Fibroblast of lung (primary cell): ENCODE measurements around the gene APOD. TPM values are rescaled to one million over a fixed set of nuclear protein-coding genes. Genes with fewer than 3 reads are reported as not detected.
"Not testable (repeated sequence)": the region's sequence is repeated elsewhere in the genome, so short reads cannot be mapped to it uniquely, and the experiment has no call there.

Experiments
- DNase-seq, 2 donors: peaks; one replicate each; pipeline versions ENCODE4 v3.0.0 to v3.0.0-alpha.2; 2010; ENCODE audit warnings: low read depth in 2 of 2
- H2AFZ ChIP-seq: 2 replicates; pipeline ENCODE4 v1.5.1; 2012; ENCODE audit warnings: low read length, control low read depth, inconsistent platforms
- H3K27ac ChIP-seq: 2 replicates; pipeline ENCODE4 v1.5.1; 2011; ENCODE audit warnings: low read length, control low read depth; ENCODE audit not compliant: insufficient read depth
- H3K27me3 ChIP-seq: 2 replicates; pipeline ENCODE4 v1.5.1; 2011; ENCODE audit warnings: mild to moderate bottlenecking, low read length; ENCODE audit not compliant: control insufficient read depth, insufficient read depth
- H3K36me3 ChIP-seq: 2 replicates; pipeline ENCODE4 v1.5.1; 2011; ENCODE audit warnings: low read length; ENCODE audit not compliant: control insufficient read depth, insufficient read depth
- H3K4me1 ChIP-seq: 2 replicates; pipeline ENCODE4 v1.5.1; 2011; ENCODE audit warnings: low read length; ENCODE audit not compliant: control insufficient read depth, insufficient read depth; ENCODE audit errors: extremely low read depth
- H3K4me2 ChIP-seq: 2 replicates; pipeline ENCODE4 v1.5.1; 2011; ENCODE audit warnings: low read length, control low read depth; ENCODE audit not compliant: insufficient read depth; ENCODE audit errors: extremely low read depth
- H3K4me3 ChIP-seq, 4 experiments: fragments of 200-600 bp in 1 of 4; sonication (generic) in 1 of 4; replicated peaks in 1 of 4; 2 replicates each; pipeline ENCODE4 v1.5.1; 2011 to 2016; ENCODE audit warnings: low read length in 4 of 4, low read depth in 3 of 4, mild to moderate bottlenecking in 3 of 4, control low read depth in 2 of 4, inconsistent platforms in 1 of 4, mixed read lengths in 1 of 4; ENCODE audit not compliant: insufficient read depth in 1 of 4; ENCODE audit errors: control extremely low read depth in 1 of 4
- H3K79me2 ChIP-seq: 2 replicates; pipeline ENCODE4 v1.5.1; 2012; ENCODE audit warnings: mild to moderate bottlenecking, low read length, inconsistent platforms; ENCODE audit not compliant: control insufficient read depth, insufficient read depth
- H3K9ac ChIP-seq: 2 replicates; pipeline ENCODE4 v1.5.1; 2011; ENCODE audit warnings: mild to moderate bottlenecking, low read length, control low read depth; ENCODE audit not compliant: insufficient read depth
- H3K9me3 ChIP-seq: 2 replicates; pipeline ENCODE4 v1.5.1; 2012; ENCODE audit warnings: low read depth, low read length; ENCODE audit not compliant: control insufficient read depth, insufficient read depth
- H4K20me1 ChIP-seq: 2 replicates; pipeline ENCODE4 v1.5.1; 2011; ENCODE audit warnings: low read length; ENCODE audit not compliant: control insufficient read depth, insufficient read depth; ENCODE audit errors: extremely low read depth
- CTCF ChIP-seq, 2 donors: IDR thresholded peaks in 1 of 2; conservative IDR thresholded peaks in 1 of 2; 1 replicate in 1 of 2; 2 replicates in 1 of 2; pipeline ENCODE4 v1.5.1; 2011 to 2012; ENCODE audit warnings: low read length in 2 of 2, control low read depth in 1 of 2, inconsistent platforms in 1 of 2, low read depth in 1 of 2, mild to moderate bottlenecking in 1 of 2
- EZH2 ChIP-seq: IDR thresholded peaks from 2 replicates; pipeline ENCODE4 v1.5.1; 2012; ENCODE audit warnings: low read length, control low read depth, mild to moderate bottlenecking; ENCODE audit errors: missing control alignments
- polyA plus RNA-seq, 2 donors: library from polyadenylated mRNA; depleted of rRNA in 1 of 2; stranded (reverse) in 1 of 2; unstranded in 1 of 2; fragments of >200 nt; gene quantifications; 2 replicates each; pipeline ENCODE4 v1.2.1, GENCODE V29; 2011 to 2012; ENCODE audit warnings: missing spikeins in 1 of 2
- total RNA-seq: library from RNA; depleted of rRNA; stranded (reverse); fragments of >200 nt; gene quantifications from 2 replicates; pipeline ENCODE4 v1.2.1, GENCODE V29; 2014

APOD gene
- total and polyA plus RNA-seq, 2 donors (not counting 1 experiment from before 2014, with no cell fraction given) = 1.9 to 3.6 TPM

- H3K9me3 ChIP-seq, H3K36me3 ChIP-seq, H3K27me3 ChIP-seq, H2AFZ ChIP-seq, H3K4me2 ChIP-seq, H3K4me3 ChIP-seq, DNase-seq, H3K27ac ChIP-seq, H4K20me1 ChIP-seq, H3K79me2 ChIP-seq, H3K9ac ChIP-seq, H3K4me1 ChIP-seq: not testable (repeated sequence)
Observed at GRCh38 chr3:195617784-195618659, 34.3 kb upstream of the APOD start.

GRCh38 chr3:195617134-195617533 is 33.4 kb upstream of the APOD start:
- not testable (repeated sequence) for H3K27me3 ChIP-seq

GRCh38 chr3:195616681-195617080 is 32.9 kb upstream of the APOD start:
- no peak overlapping the region for H3K27ac ChIP-seq
- no peak overlapping the region for H3K4me2 ChIP-seq
- no peaks in the 10 kb centered on the region for H3K79me2 ChIP-seq
- H3K27me3 ChIP-seq = no peaks in the 10 kb centered on the region
- no peak for TF ChIP-seq EZH2
- no peak for TF ChIP-seq CTCF (conservative IDR thresholded peaks at IDR 0.05 in 1 of 2, IDR thresholded peaks at IDR 0.05 in 1 of 2; ENCODE audit: low read depth in 1 of 2, low read length in 2 of 2)
- no peaks in the 10 kb centered on the region for H3K9me3 ChIP-seq
- no peak overlapping the region for H3K4me3 ChIP-seq
- H3K9ac ChIP-seq = no peak overlapping the region
- no peaks in the 10 kb centered on the region for H3K4me1 ChIP-seq
- no peak for DNase-seq
- H4K20me1 ChIP-seq = no peaks in the 10 kb centered on the region
- no peaks in the 10 kb centered on the region for H3K36me3 ChIP-seq
- no peak overlapping the region for H2AFZ ChIP-seq

More at GRCh38 chr3:195617134-195617533, 33.4 kb upstream of the APOD start:
- not testable (repeated sequence) for H3K9ac ChIP-seq, H3K9me3 ChIP-seq, H3K4me3 ChIP-seq, H4K20me1 ChIP-seq, H3K4me1 ChIP-seq, H3K4me2 ChIP-seq, H3K27ac ChIP-seq, H3K36me3 ChIP-seq, H2AFZ ChIP-seq, H3K79me2 ChIP-seq, DNase-seq

GRCh38 chr3:195615952-195616537 is 32.3 kb upstream of the APOD start:
- not testable (repeated sequence) for H4K20me1 ChIP-seq, H3K79me2 ChIP-seq, H3K4me1 ChIP-seq, H3K27ac ChIP-seq, DNase-seq, H3K36me3 ChIP-seq, H3K4me3 ChIP-seq, H2AFZ ChIP-seq, H3K4me2 ChIP-seq, H3K9ac ChIP-seq, H3K27me3 ChIP-seq, H3K9me3 ChIP-seq

GRCh38 chr3:195614672-195615504 is 31.1 kb upstream of the APOD start:
- not testable (repeated sequence) for H3K27ac ChIP-seq, H2AFZ ChIP-seq, H3K9me3 ChIP-seq, H3K27me3 ChIP-seq, H3K79me2 ChIP-seq, H3K9ac ChIP-seq, H3K4me1 ChIP-seq, H4K20me1 ChIP-seq, H3K36me3 ChIP-seq, DNase-seq, H3K4me3 ChIP-seq, H3K4me2 ChIP-seq
